Caco-2 (cell line): ENCODE data around the gene PBX2. TPM values are rescaled to one million over a fixed set of nuclear protein-coding genes. Genes with fewer than 3 reads are reported as not detected.
A peak's percentile ranks its signal among the peaks of the same experiment; 100 is the strongest.

Experiments
- BruUV-seq: library from RNA; stranded (reverse); fragments of 400-500 nt; replicated peaks from 2 replicates; lab custom pipeline; 2021; lab: Mats Ljungman, UMichigan
- CTCF ChIA-PET: fragments of 300-600 bp; sonication (Branson Sonifier 250); formaldehyde crosslinking; loops from one replicate; lab custom pipeline; 2022; ENCODE audit warnings: antibody characterized with exemption; lab: Charles Lee
- POLR2A ChIA-PET: fragments of 300-600 bp; sonication (Branson Sonifier 250); formaldehyde crosslinking; loops from one replicate; lab custom pipeline; 2022; ENCODE audit warnings: antibody characterized with exemption; lab: Charles Lee
- DNase-seq, 2 experiments: peaks; one replicate each; pipeline versions ENCODE4 v3.0.0 to v3.0.0-alpha.2; 2020 to 2022
- H3K27me3 ChIP-seq: replicated peaks from 2 replicates; pipeline ENCODE4 v1.6.0; 2011; ENCODE audit warnings: low read length; ENCODE audit not compliant: control insufficient read depth, insufficient read depth
- H3K36me3 ChIP-seq: 2 replicates; pipeline ENCODE4 v1.5.1; 2011; ENCODE audit warnings: low read length; ENCODE audit not compliant: control insufficient read depth, insufficient read depth
- H3K4me1 ChIP-seq: fragments of 250-450 bp; sonication (Bioruptor Pico); 2 replicates; pipeline ENCODE4 v1.5.1; 2020; ENCODE audit warnings: mild to moderate bottlenecking
- H3K4me3 ChIP-seq: 2 replicates; pipeline ENCODE4 v1.5.1; 2011; ENCODE audit warnings: low read depth, mild to moderate bottlenecking, control low read depth, low read length
- H3K9me3 ChIP-seq: fragments of 250-450 bp; sonication (Bioruptor Pico); 2 replicates; pipeline ENCODE4 v1.5.1; 2020; ENCODE audit warnings: mild to moderate bottlenecking, moderate library complexity
- H3K27ac Mint-ChIP-seq: one replicate; pipeline ENCODE4 v1.8.0; 2022; ENCODE audit warnings: mixed read lengths; ENCODE audit not compliant: unreplicated experiment
- H3K27me3 Mint-ChIP-seq: one replicate; pipeline ENCODE4 v1.8.0; 2022; ENCODE audit warnings: mixed read lengths; ENCODE audit not compliant: insufficient read depth, unreplicated experiment
- H3K36me3 Mint-ChIP-seq: one replicate; pipeline ENCODE4 v1.8.0; 2022; ENCODE audit warnings: mild to moderate bottlenecking, mixed read lengths; ENCODE audit not compliant: insufficient read depth, unreplicated experiment
- H3K4me1 Mint-ChIP-seq: one replicate; pipeline ENCODE4 v1.8.0; 2022; ENCODE audit warnings: low read depth, mixed read lengths; ENCODE audit not compliant: unreplicated experiment
- H3K4me3 Mint-ChIP-seq: one replicate; pipeline ENCODE4 v1.8.0; 2022; ENCODE audit warnings: mild to moderate bottlenecking, moderate library complexity, mixed read lengths; ENCODE audit not compliant: unreplicated experiment
- H3K9me3 Mint-ChIP-seq: one replicate; pipeline ENCODE4 v1.8.0; 2022; ENCODE audit warnings: mixed read lengths; ENCODE audit not compliant: unreplicated experiment
- intact Hi-C: fragments of 100-400 bp; cut with micrococcal nuclease; formaldehyde crosslinking; loops from one replicate; pipeline ENCODE4 v1.10.0; 2022; ENCODE audit not compliant: unreplicated experiment
- total RNA-seq: library from RNA; stranded (reverse); gene quantifications from 2 replicates; pipeline ENCODE4 v1.2.3, GENCODE V29; 2022
- TF ChIP-seq, protein P1 (sequence below), 2 experiments: fragments of 200-600 bp in 1 of 2; IDR thresholded peaks; 1 replicate in 1 of 2; 2 replicates in 1 of 2; pipeline versions ENCODE4 v1.5.1 to v1.8.0; 2011 to 2022; ENCODE audit warnings: antibody characterized with exemption in 1 of 2, control low read depth in 1 of 2, inconsistent platforms in 1 of 2, low read depth in 1 of 2, low read length in 1 of 2, mild to moderate bottlenecking in 1 of 2, moderate library complexity in 1 of 2; ENCODE audit not compliant: insufficient read depth in 1 of 2, severe bottlenecking in 1 of 2, unreplicated experiment in 1 of 2

The PBX2 gene
- total RNA-seq, 1 experiment from 2014 or later, result 96.3 TPM

DNA sequence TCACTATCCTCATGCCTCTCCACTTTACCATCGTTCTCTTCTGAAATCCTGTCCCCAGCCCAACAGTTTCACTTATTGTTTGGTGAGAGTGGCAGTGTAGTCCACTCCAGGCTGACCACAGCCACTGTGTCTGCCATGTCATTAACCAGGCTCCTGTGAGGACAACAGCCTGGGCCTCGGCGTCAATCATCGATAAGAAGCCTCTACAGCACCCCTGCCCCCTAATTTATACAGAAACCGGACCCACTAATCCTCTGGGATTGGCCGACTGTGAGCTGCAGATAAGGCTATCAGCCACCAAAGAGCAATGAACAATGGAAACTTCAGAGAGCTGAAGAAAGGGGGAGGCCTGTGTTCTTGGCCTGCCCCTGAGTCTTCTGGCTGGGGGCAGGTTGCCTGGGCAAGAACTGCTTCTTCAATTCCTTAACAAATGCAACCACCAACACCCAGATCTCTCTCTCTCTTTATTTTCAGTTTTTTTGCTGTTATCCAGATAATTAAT lies 22.2 kb downstream of the PBX2 start:
- intact Hi-C loops, result no loop called here
- Mint-ChIP-seq H3K27me3 (no peaks in the 10 kb centered on the region), H3K9me3 (no peaks in the 10 kb centered on the region), H3K4me3 (peak overlapping the region; percentile 2), H3K4me1 (peaks cover 14% of the 10 kb centered on the region), H3K27ac (peak overlapping the region; percentile 42), H3K36me3 (peaks cover 90% of the 10 kb centered on the region)
- DNase-seq, result no peak
- H3K4me3 ChIP-seq, result no peak overlapping the region
- H3K36me3 ChIP-seq, result no peaks in the 10 kb centered on the region
- CTCF ChIA-PET, result interaction anchor here (0.7 kb wide), 2 partner anchors 8 to 253 kb away, joined by 3 read pairs; partner anchors contain the start of gene AGPAT1
- POLR2A ChIA-PET, result no interaction called here
- H3K4me1 ChIP-seq, result peaks cover 29% of the 10 kb centered on the region
- H3K9me3 ChIP-seq, result no peaks in the 10 kb centered on the region
- TF ChIP-seq, protein P1, sequence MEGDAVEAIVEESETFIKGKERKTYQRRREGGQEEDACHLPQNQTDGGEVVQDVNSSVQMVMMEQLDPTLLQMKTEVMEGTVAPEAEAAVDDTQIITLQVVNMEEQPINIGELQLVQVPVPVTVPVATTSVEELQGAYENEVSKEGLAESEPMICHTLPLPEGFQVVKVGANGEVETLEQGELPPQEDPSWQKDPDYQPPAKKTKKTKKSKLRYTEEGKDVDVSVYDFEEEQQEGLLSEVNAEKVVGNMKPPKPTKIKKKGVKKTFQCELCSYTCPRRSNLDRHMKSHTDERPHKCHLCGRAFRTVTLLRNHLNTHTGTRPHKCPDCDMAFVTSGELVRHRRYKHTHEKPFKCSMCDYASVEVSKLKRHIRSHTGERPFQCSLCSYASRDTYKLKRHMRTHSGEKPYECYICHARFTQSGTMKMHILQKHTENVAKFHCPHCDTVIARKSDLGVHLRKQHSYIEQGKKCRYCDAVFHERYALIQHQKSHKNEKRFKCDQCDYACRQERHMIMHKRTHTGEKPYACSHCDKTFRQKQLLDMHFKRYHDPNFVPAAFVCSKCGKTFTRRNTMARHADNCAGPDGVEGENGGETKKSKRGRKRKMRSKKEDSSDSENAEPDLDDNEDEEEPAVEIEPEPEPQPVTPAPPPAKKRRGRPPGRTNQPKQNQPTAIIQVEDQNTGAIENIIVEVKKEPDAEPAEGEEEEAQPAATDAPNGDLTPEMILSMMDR (IDR thresholded peaks at IDR 0.05; ENCODE audit: insufficient read depth in 1 of 2, low read depth in 1 of 2, low read length in 1 of 2, severe bottlenecking in 1 of 2, unreplicated experiment in 1 of 2), result no peak
- TSS peak; percentile 25 for BruUV-seq
- H3K27me3 ChIP-seq, result no peaks in the 10 kb centered on the region

DNA sequence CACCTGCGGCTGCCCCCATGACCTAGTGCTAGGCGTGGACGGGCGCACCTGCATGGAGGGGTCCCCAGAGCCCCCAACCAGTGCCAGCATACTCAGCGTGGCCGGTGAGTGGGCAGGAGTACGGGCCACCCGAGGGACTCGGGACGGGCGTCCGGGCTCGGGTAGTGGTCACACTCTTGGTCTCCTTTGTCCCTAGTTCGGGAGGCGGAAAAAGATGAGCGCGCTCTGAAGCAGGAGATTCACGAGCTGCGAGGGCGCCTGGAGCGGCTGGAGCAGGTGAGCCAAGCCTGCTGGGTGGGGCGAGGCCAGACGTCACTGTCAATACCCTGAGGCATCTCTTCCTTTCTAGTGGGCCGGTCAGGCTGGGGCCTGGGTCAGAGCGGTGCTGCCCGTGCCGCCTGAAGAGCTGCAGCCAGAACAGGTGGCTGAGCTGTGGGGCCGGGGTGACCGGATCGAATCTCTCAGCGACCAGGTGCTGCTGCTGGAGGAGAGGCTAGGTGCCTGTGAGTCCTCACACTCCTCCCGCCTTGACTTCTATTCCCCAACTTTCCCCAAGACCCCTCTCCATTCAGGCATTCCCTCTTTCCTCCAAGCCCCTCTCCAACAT lies 22.7 kb downstream of the PBX2 start:
- H3K4me3 ChIP-seq, result no peak overlapping the region
- ChIA-PET CTCF (interaction anchor here (0.7 kb wide), 2 partner anchors 9 to 254 kb away, joined by 3 read pairs; partner anchors contain the start of gene AGPAT1), POLR2A (no interaction called here)
- Mint-ChIP-seq H3K27ac (peak overlapping the region; percentile 42), H3K9me3 (no peaks in the 10 kb centered on the region), H3K27me3 (no peaks in the 10 kb centered on the region), H3K36me3 (peaks cover 96% of the 10 kb centered on the region), H3K4me1 (peaks cover 14% of the 10 kb centered on the region), H3K4me3 (peak overlapping the region; percentile 2)
- TF ChIP-seq, protein P1 (IDR thresholded peaks at IDR 0.05; ENCODE audit: insufficient read depth in 1 of 2, low read depth in 1 of 2, low read length in 1 of 2, severe bottlenecking in 1 of 2, unreplicated experiment in 1 of 2), result no peak
- intact Hi-C loops, result no loop called here
- DNase-seq, result no peak
- H3K27me3 ChIP-seq, result no peaks in the 10 kb centered on the region
- H3K9me3 ChIP-seq, result no peaks in the 10 kb centered on the region
- peaks cover 24% of the 10 kb centered on the region for H3K4me1 ChIP-seq
- BruUV-seq, result no TSS peak
- no peaks in the 10 kb centered on the region for H3K36me3 ChIP-seq

DNA sequence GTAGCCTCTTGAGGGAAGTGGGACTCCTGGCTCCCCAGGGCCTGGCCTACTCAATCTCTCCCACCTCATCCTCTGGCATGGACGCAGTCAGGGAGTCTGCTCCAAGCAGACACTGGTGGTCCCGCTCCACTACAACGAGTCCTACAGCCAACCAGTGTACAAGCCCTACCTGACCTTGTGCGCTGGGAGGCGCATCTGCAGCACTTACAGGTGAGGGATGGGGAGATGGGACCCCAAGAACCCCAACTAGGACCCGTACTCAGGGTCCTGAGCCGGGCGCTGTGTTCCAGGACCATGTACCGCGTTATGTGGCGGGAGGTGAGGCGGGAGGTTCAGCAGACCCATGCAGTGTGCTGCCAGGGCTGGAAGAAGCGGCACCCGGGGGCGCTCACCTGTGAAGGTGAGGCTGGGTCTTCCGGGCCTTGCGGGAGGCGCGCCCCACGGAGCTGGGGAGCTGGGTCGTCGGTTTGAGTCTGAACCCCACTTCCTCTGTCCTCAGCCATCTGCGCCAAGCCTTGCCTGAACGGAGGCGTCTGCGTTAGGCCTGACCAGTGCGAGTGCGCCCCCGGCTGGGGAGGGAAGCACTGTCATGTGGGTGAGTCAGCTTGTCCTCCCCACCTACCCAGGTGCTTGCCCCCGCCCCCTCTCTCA lies 23.5 kb downstream of the PBX2 start:
- Mint-ChIP-seq H3K4me3 (no peak overlapping the region), H3K27ac (no peak overlapping the region), H3K9me3 (no peaks in the 10 kb centered on the region), H3K36me3 (peaks cover 100% of the 10 kb centered on the region), H3K4me1 (peaks cover 14% of the 10 kb centered on the region), H3K27me3 (no peaks in the 10 kb centered on the region)
- H3K36me3 ChIP-seq, result 0 out of 2 replicates have a peak, but pooled peaks cover 1% of the 10 kb centered on the region
- DNase-seq, result no peak
- no peak overlapping the region for H3K4me3 ChIP-seq
- ChIA-PET CTCF (no interaction called here), POLR2A (interaction anchor here (0.7 kb wide), 1 partner anchor 38 kb away, joined by 4 read pairs; the partner anchor contains the start of gene ATF6B)
- intact Hi-C loops, result no loop called here
- H3K27me3 ChIP-seq, result no peaks in the 10 kb centered on the region
- H3K4me1 ChIP-seq, result peaks cover 24% of the 10 kb centered on the region
- TF ChIP-seq, protein P1 (IDR thresholded peaks at IDR 0.05; ENCODE audit: insufficient read depth in 1 of 2, low read depth in 1 of 2, low read length in 1 of 2, severe bottlenecking in 1 of 2, unreplicated experiment in 1 of 2), result no peak
- BruUV-seq, result no TSS peak
- H3K9me3 ChIP-seq, result no peaks in the 10 kb centered on the region
